ENCODE measurements around the gene PIP4P1.

DNA sequence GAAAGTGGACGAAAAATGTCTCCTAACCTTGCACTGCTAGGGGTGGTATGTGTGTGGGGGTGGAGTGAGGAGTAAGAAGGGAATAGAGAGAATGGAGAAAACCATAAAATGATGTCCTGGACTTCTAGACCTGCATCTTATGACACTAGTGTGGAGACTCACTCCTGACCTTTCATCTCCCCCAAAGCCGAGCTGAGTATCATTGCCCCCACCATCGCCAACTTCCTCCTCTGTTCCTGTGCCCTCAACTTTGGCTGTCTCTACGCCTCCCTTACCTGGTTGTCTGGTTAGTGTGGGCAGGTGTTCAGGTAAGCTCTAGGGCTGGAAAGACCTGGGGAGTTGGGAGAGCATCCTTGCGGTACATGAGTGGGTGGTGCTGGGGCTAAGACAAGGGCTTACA is 20.8 kb downstream of the PIP4P1 start:
- TF ChIP-seq SIX5 (IDR thresholded peaks at IDR 0.05; ENCODE audit: low read depth, low read length, severe bottlenecking) = no peak
- TF ChIP-seq, protein P1, sequence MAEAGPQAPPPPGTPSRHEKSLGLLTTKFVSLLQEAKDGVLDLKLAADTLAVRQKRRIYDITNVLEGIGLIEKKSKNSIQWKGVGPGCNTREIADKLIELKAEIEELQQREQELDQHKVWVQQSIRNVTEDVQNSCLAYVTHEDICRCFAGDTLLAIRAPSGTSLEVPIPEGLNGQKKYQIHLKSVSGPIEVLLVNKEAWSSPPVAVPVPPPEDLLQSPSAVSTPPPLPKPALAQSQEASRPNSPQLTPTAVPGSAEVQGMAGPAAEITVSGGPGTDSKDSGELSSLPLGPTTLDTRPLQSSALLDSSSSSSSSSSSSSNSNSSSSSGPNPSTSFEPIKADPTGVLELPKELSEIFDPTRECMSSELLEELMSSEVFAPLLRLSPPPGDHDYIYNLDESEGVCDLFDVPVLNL (IDR thresholded peaks at IDR 0.05; ENCODE audit: low read depth, low read length) = no peak
- TF ChIP-seq, protein P2, sequence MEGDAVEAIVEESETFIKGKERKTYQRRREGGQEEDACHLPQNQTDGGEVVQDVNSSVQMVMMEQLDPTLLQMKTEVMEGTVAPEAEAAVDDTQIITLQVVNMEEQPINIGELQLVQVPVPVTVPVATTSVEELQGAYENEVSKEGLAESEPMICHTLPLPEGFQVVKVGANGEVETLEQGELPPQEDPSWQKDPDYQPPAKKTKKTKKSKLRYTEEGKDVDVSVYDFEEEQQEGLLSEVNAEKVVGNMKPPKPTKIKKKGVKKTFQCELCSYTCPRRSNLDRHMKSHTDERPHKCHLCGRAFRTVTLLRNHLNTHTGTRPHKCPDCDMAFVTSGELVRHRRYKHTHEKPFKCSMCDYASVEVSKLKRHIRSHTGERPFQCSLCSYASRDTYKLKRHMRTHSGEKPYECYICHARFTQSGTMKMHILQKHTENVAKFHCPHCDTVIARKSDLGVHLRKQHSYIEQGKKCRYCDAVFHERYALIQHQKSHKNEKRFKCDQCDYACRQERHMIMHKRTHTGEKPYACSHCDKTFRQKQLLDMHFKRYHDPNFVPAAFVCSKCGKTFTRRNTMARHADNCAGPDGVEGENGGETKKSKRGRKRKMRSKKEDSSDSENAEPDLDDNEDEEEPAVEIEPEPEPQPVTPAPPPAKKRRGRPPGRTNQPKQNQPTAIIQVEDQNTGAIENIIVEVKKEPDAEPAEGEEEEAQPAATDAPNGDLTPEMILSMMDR (IDR thresholded peaks at IDR 0.05 in 2 of 3, conservative IDR thresholded peaks at IDR 0.05 in 1 of 3; ENCODE audit: control insufficient read depth in 2 of 3, extremely low read depth in 1 of 3, insufficient read depth in 1 of 3, low read depth in 3 of 3, low read length in 3 of 3) = no peak
- TF ChIP-seq EP300 (IDR thresholded peaks at IDR 0.05; ENCODE audit: borderline replicate concordance in 1 of 2, control insufficient read depth in 1 of 2, low read depth in 2 of 2, low read length in 2 of 2) = no peak
- TF ChIP-seq EED (IDR thresholded peaks at IDR 0.05; ENCODE audit: low read depth) = no peak
- no peak for TF ChIP-seq POLR2A (IDR thresholded peaks at IDR 0.05; ENCODE audit: low read depth, low read length)
